HFF-Myc (cell line): Measurements from ENCODE around the gene DRD1.

Source experiments
- DNase-seq: peaks from one replicate; pipeline ENCODE4 v3.0.0-alpha.2; 2011; ENCODE audit warnings: low read depth; ENCODE audit errors: extremely low read depth
- H3K4me3 ChIP-seq: replicated peaks from 2 replicates; pipeline ENCODE4 v1.5.1; 2011; ENCODE audit warnings: low read depth, mild to moderate bottlenecking, control low read depth, low read length
- TF ChIP-seq, protein P1 (sequence below): IDR thresholded peaks from 2 replicates; pipeline ENCODE4 v1.5.1; 2012; ENCODE audit warnings: mild to moderate bottlenecking, low read depth, low read length, control low read depth; ENCODE audit errors: missing control alignments

The DRD1 gene

DNA sequence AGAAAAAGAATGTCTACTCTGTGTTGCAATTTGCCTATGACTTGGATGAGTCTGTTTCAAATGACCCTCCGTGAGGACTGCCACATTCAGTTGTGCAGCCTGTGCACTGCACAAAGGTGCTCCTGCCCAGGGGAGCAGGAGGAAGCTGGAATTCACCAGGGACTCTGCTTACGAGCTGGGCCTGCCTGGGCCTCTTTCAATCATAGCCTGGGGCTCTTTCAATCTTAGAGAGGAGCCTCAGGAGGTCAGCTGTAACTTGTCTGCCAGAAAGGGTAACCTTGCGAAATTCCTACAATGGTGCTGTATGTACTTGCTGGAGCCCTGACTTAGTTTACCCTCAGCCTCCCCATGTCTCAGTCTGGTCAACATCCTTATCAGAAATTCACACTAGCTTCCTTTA lies 25.9 kb upstream of the DRD1 start:
- no peak for DNase-seq
- TF ChIP-seq, protein P1, sequence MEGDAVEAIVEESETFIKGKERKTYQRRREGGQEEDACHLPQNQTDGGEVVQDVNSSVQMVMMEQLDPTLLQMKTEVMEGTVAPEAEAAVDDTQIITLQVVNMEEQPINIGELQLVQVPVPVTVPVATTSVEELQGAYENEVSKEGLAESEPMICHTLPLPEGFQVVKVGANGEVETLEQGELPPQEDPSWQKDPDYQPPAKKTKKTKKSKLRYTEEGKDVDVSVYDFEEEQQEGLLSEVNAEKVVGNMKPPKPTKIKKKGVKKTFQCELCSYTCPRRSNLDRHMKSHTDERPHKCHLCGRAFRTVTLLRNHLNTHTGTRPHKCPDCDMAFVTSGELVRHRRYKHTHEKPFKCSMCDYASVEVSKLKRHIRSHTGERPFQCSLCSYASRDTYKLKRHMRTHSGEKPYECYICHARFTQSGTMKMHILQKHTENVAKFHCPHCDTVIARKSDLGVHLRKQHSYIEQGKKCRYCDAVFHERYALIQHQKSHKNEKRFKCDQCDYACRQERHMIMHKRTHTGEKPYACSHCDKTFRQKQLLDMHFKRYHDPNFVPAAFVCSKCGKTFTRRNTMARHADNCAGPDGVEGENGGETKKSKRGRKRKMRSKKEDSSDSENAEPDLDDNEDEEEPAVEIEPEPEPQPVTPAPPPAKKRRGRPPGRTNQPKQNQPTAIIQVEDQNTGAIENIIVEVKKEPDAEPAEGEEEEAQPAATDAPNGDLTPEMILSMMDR, result no peak

DNA sequence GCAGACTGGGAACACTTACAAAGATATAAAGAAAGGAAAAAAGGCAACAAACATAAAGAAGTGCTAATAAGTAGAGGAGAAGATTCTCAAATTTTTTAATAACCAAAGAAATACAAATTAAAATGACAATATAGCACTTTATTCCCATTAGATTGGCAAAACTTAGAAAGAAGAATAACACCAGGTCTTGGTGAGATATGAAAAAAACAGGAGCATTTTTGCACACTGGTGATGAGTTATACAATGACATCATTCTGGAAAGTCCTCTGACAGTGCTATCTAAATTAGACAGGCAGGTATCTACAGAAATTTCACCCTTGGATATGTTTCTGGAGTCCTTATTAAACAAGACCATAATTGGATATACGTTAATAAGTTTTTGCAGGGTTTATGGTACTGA lies 24.9 kb upstream of the DRD1 start:
- TF ChIP-seq, protein P1, result no peak
- no peak for DNase-seq
- no peak overlapping the region for H3K4me3 ChIP-seq

More for the DNA sequence above, 25.9 kb upstream of the DRD1 start:
- H3K4me3 ChIP-seq, result no peak overlapping the region

DNA sequence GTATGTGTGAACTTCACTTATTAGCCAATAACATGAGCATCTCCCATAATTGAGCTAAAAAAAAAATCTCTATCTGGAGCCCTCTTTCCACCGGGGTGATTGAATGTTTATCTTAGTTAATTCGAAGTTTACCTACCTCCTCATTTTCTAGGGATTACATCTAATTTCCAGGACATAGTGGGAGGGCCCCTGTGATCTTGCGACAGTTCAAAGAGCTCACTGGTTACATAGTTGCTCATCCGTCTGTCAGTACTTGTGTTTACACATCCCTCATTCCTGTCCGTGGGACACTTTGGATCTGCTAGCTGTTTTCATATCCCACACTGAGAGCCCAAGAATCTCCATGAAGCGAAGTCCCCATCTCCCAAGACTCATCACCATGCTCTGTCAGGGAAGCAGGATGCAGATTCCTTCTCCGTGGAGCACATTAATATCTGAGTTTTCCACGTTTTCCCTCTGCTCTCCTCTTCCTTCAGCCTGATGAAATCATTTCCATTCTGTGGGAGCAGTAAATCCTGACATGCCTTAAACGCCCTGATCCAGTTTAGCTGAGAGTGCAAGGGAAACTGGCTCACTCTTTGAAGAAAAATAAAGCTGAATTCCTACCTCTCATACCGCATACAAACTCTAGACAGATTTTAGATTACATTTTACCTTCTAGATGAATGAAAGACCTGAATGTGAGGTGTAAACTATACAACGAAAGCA lies 24.2 kb upstream of the DRD1 start:
- no peak overlapping the region for H3K4me3 ChIP-seq
- DNase-seq, result no peak
- TF ChIP-seq, protein P1, result no peak

DNA sequence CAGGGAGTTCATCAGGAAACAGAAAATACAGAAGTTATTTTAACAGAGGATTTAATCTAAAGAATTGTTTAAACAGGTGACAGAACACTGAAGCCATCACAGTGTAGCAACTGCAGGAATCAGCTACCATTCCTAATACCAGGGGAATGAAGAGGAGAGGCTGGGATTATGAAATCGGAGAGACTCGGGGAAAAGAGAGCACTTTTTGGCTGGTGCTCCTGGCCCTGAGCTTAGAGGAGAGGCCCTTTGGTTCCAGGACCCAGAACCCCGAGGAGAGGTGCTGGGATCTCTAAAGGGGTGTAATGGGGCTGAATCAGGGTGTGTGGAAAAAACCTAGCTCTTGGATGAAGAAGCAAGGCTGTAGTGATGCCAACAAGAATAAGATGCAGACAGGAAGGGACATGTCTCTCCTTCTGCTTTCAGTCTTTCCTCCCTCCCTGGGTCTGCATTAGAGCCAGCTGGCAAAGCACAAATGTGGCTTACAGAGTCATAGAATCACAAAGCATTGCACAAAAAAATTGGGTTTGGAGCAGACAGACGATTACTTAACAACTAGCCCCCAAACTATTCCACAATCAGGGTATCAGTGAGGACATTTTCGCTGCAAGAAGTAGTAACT lies 22.8 kb upstream of the DRD1 start:
- no peak overlapping the region for H3K4me3 ChIP-seq
- no peak for DNase-seq
- TF ChIP-seq, protein P1, result no peak

DNA sequence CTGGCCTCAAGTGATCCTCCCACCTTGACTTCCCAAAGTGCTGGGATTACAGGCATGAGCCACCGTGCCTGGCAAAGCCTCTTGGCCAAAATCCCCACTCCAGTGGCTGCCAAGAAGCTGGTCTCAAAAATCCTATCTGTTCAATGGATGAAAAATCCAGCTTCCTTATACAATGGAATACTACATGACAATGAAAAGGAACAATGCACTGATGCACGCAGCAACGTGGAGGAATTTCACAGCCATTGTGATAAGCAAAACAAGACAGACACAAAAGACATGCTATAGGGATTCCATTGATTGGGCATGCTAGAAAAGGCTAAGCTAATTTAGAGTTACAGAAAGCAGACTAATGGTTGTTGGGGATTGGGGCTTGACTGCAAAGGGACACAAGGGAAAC lies 21.3 kb upstream of the DRD1 start:
- DNase-seq, result no peak
- TF ChIP-seq, protein P1, result no peak
- H3K4me3 ChIP-seq, result no peak overlapping the region

DNA sequence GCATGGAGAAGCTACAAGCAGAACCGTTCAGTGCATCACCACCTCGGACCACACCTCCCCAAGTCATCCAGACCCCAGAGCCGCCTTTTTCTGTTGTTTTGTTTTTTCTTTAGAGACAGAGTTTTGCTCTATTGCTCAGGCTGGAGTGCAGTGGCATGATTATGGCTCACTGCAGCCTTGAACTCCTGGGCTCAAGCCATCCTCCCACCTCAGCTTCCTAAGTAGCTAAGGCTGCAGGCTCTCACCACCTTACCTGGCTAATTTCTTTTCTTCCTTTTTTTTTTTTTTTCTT lies 20.9 kb upstream of the DRD1 start:
- no peak overlapping the region for H3K4me3 ChIP-seq
- DNase-seq, result no peak
- TF ChIP-seq, protein P1, result no peak
